GM12801 (cell line): ENCODE measurements around the gene SNX7.

Experiments used
- TF ChIP-seq, protein P1 (sequence below): IDR thresholded peaks from one replicate; pipeline ENCODE4 v1.5.1; 2011; ENCODE audit warnings: control low read depth; ENCODE audit not compliant: insufficient read length; ENCODE audit errors: extremely low read depth

Gene SNX7

DNA sequence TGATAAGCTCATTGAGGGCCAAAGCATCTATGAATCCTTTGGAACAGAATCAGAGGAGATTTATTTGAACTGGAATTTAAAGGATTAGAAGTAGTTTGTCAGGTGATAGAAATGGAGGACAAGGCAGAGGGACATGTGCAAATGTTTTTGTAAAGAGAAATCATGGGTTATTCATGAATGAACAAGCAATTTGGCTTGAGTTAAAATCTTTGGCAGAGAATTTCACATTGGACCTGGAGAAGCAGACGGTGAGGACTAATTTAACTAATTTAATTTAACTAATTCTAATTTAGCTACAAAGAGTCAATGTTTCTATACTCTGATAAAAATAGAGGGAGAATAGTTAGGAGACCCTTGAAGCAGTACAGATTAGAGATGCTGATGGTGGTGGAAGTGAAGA is 36.3 kb downstream of the SNX7 start:
- TF ChIP-seq, protein P1, sequence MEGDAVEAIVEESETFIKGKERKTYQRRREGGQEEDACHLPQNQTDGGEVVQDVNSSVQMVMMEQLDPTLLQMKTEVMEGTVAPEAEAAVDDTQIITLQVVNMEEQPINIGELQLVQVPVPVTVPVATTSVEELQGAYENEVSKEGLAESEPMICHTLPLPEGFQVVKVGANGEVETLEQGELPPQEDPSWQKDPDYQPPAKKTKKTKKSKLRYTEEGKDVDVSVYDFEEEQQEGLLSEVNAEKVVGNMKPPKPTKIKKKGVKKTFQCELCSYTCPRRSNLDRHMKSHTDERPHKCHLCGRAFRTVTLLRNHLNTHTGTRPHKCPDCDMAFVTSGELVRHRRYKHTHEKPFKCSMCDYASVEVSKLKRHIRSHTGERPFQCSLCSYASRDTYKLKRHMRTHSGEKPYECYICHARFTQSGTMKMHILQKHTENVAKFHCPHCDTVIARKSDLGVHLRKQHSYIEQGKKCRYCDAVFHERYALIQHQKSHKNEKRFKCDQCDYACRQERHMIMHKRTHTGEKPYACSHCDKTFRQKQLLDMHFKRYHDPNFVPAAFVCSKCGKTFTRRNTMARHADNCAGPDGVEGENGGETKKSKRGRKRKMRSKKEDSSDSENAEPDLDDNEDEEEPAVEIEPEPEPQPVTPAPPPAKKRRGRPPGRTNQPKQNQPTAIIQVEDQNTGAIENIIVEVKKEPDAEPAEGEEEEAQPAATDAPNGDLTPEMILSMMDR, result no peak

DNA sequence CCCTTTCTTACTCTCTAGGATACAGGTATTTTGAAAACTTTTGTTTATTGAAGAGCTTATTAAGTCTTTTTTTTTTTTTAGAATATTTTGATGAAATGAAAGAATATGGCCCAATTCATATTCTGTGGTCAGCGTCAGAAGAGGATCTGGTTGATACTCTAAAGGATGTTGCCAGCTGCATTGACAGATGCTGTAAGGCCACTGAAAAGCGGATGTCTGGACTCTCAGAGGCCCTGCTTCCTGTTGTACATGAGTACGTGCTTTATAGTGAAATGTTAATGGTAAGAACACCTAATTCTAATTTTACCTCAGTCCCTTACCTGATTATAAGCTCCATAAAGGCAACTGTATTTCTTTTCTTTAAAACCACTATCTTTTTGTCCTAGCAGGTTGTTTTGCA is 37.1 kb downstream of the SNX7 start:
- TF ChIP-seq, protein P1, result no peak

DNA sequence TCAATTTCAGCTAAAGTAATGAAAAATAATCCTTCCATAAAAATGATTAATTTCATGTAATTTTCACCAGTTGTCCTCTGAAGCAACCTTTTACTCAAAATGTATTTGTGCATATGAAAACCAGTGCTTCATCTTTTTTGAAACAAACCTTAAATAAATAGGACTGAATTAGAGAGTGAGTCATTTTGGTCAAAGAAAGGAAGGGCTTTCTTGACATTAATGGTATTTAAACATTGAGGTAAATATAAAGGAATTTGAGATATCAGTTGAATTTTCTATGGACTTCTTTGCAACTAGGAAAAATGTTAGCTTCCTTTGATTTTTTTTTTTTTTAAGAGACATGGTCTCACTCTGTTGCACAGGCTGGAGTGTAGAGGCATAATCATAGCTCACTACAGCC is 38.7 kb downstream of the SNX7 start:
- TF ChIP-seq, protein P1, result no peak

DNA sequence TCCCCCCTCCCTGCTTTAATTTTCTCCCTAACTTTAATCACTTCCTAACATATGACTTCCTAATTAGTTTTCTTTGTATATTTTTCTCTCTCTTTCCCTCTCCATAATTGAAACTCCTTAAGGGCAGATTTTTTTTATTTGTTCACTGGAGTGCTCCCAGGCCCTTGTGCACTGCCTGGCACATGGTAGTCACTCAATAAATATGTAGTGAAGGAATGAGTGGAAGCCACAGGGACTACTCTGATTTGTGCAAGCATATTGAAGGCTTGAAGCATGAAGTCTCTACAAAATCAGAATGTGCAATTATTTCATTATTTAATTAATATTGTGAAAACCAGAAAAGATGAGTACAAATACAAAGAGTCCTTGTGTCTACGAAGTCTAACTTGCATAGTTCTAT is 41.5 kb downstream of the SNX7 start:
- TF ChIP-seq, protein P1, result no peak

DNA sequence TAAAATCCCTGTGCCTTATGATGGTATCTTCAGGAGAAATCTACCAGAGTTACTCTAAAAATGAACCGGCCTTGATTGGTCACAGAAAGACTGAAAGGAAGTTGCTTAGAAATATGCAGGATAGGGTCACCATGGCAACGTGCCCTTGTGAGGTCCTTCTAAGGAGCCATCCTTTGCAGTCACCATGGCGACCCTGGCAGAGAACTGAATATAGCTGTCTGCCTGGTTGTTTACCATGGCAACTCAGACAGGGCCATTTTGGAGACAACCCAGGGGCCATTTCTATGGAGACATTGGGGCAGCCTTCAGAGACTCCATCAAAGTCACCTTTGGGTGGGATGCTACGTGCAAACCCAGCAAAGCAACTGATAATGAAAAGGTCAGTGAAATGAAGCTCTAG is 43.0 kb downstream of the SNX7 start:
- TF ChIP-seq, protein P1, result no peak

DNA sequence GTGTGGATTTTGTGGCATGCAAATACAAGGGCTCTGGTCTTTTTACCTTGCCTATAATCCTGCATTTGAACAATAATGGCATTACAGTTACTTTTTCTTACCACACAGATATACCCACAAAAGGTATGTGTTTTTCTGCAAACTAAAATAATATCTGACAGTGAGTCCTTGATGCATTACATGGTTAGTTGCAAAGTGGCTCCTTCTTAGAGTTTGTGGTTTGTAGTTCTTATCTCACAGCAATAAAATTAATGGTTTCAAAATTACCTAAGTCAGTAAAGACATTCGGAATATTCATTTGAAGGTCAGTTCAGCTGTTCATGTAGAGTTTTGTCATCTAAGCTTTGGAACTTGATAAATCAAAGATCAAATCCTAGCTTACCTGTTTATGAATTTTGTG is 43.5 kb downstream of the SNX7 start:
- TF ChIP-seq, protein P1, result no peak

DNA sequence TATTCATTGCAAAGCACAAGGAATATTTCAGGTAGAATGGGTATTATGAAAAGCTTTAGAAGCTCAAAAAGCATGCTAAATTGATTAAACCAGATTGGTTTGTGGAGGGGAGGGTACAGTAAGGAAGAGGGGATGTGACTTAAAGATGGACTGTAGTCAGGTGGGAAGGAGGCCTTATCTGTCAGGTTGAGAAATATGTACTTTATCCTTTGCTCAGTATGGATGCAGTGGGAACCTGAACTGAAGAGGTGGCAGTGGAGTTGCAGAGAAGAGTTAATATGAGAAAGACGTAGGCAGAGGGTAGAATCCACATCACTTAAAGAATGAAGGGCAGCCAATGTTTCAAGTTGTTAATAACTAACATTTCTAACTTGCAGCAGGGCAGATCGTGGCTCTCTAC is 44.1 kb downstream of the SNX7 start:
- TF ChIP-seq, protein P1, result no peak
